Mesothelial cell of epicardium (in vitro differentiated cells): ENCODE measurements around the gene LRIT3. TPM values are rescaled to one million over a fixed set of nuclear protein-coding genes. Genes with fewer than 3 reads are reported as not detected.

ENCODE experiments used
- DNase-seq, 2 experiments: peaks; one replicate each; pipeline ENCODE4 v3.0.0; 2021; ENCODE audit warnings: low spot score in 2 of 2; ENCODE audit not compliant: unreplicated experiment in 2 of 2
- H3K27ac Mint-ChIP-seq: 2 replicates; pipeline ENCODE4 v1.8.0; 2021; ENCODE audit warnings: mixed read lengths
- H3K27me3 Mint-ChIP-seq: 2 replicates; pipeline ENCODE4 v1.8.0; 2021; ENCODE audit warnings: low read depth, mixed read lengths
- H3K36me3 Mint-ChIP-seq: 2 replicates; pipeline ENCODE4 v1.8.0; 2021; ENCODE audit warnings: mixed read lengths
- H3K4me1 Mint-ChIP-seq: 2 replicates; pipeline ENCODE4 v1.8.0; 2021; ENCODE audit warnings: mixed read lengths
- H3K4me3 Mint-ChIP-seq: 2 replicates; pipeline ENCODE4 v1.8.0; 2021; ENCODE audit warnings: mild to moderate bottlenecking, moderate library complexity, mixed read lengths
- H3K9me3 Mint-ChIP-seq: 2 replicates; pipeline ENCODE4 v1.8.0; 2021; ENCODE audit warnings: mixed read lengths
- CTCF ChIP-seq: fragments of 200-600 bp; sonication (generic); IDR thresholded peaks from one replicate; pipeline ENCODE4 v1.5.0; 2021; ENCODE audit warnings: antibody characterized with exemption; ENCODE audit not compliant: unreplicated experiment
- total RNA-seq: library from RNA; stranded (reverse); gene quantifications from 3 replicates; pipeline ENCODE4 v1.2.1, GENCODE V29; 2021

Gene LRIT3
- total RNA-seq, 1 donor from 2014 or later = 0.16 TPM

DNA sequence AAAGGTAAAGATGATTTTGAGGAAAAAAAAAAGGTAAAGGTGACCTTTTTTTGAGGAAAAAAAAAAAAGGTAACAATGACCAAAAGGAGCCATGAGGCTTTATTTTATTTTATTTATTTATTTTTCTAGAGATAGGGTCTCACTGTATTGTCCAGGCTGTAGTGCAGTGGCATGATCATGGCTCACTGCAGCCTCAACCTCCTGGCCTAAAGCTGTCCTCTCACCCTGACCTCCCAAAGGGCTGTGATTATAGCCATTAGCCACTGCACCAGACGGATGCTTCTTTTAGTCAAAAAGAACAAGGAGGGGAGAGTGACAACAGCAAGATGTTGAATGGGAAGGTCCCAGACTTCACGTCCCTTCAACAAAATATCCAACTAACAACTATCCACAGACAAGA is 30.4 kb downstream of the LRIT3 start:
- Mint-ChIP-seq H3K4me3 (no peak overlapping the region), H3K36me3 (no peaks in the 10 kb centered on the region), H3K27me3 (no peaks in the 10 kb centered on the region), H3K27ac (no peak overlapping the region), H3K9me3 (no peaks in the 10 kb centered on the region), H3K4me1 (peaks cover 14% of the 10 kb centered on the region)
- TF ChIP-seq CTCF = no peak
- no peak for DNase-seq

DNA sequence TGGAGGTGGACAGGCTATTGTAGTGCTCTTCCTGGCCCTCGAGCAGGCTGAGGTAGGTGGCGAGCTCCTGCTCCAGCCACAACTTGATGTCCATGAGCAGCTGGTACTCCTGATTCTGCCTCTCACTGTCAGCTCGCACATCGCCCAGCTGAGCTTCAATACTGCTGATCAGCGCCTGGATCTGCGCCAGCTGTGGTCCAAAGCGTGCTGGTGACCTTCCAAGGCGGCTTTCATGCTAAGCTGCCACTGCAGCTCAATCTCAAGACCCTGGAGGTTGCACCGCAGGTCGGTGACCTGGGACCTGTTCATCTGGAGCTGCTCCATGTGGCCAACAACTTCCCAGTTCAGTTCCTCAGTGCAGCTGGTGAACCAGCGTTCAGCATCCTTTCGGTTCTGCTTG is 31.2 kb downstream of the LRIT3 start:
- H3K9me3 Mint-ChIP-seq = no peaks in the 10 kb centered on the region
- H3K4me1 Mint-ChIP-seq = peaks cover 7% of the 10 kb centered on the region
- no peak for DNase-seq
- TF ChIP-seq CTCF = no peak
- H3K36me3 Mint-ChIP-seq = no peaks in the 10 kb centered on the region
- H3K27ac Mint-ChIP-seq = no peak overlapping the region
- H3K4me3 Mint-ChIP-seq = no peak overlapping the region
- H3K27me3 Mint-ChIP-seq = no peaks in the 10 kb centered on the region

DNA sequence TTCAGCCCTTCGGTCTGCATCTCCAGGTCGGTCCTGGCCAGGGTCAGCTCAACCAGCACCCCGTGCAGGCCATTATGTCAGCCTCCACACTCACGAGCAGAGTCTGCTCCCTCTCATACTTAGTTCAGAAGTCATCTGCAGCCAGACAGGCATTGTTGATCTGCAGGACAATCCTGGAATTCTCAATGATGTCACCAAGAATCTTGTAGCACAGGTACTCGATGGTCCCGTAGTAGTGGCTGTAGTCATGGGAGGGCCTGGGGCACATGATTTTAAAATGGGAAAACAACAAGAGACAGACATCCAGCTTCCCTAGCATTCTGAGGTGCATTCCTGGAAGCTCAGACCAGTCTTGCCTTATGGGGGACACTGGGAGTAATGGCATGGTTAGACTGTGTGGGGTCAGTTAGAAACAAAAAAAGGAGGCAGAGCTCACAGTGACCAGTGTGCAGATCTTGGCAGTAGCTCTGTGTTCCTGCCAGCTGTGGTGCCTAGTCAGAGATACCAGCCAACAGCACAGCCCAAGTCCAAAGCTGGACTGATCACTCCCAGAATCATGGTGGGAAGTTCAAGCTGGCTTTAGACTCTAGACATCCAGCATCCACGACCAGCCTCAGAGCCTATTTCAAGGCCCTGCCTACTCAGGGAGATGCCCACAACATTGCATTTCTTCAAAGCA is 31.9 kb downstream of the LRIT3 start:
- Mint-ChIP-seq H3K4me3 (no peak overlapping the region), H3K27me3 (no peaks in the 10 kb centered on the region), H3K9me3 (no peaks in the 10 kb centered on the region), H3K36me3 (no peaks in the 10 kb centered on the region), H3K4me1 (no peaks in the 10 kb centered on the region), H3K27ac (no peak overlapping the region)
- DNase-seq = no peak
- TF ChIP-seq CTCF = no peak

DNA sequence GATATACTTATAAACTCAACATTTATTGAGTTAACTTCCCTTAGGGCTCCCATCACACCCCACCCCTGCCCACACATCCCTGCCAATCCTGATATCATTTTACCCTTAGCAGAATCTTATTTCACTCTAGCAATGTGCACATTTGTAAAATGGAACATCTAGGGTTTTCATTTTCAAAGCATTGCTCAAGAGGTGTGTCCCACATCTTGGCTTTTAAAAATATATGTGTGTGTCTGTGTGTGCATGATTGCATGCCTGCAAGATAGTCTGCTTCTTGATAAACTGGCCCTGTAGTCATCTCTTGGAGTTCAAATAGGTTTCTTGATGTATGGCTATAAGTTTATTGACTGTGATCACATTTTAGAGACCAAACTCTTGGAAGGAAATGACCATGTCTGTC is 38.4 kb downstream of the LRIT3 start:
- H3K36me3 Mint-ChIP-seq = no peaks in the 10 kb centered on the region
- no peaks in the 10 kb centered on the region for H3K27me3 Mint-ChIP-seq
- H3K27ac Mint-ChIP-seq = no peak overlapping the region
- H3K9me3 Mint-ChIP-seq = no peaks in the 10 kb centered on the region
- no peaks in the 10 kb centered on the region for H3K4me1 Mint-ChIP-seq
- DNase-seq = no peak
- TF ChIP-seq CTCF = no peak
- no peak overlapping the region for H3K4me3 Mint-ChIP-seq

DNA sequence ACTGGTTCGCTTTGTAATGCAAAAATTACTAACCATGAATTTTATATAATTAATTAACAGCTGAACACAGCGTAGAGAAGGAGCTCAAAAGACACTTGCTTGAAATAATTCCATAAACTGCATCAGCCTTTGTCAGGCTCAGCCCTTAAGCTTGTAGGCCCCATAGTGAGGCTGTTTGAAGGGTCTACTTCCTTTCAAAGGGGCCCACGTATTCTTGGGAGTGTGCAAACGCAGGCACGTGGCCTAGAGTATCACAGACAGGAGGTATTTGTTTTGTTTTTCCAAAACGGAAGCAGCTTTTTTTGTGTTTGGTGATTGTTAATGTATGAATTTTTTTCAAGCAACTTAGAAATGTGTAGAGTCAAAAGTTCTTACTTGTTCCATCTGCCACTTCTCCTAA is 39.2 kb downstream of the LRIT3 start:
- no peak for TF ChIP-seq CTCF
- no peaks in the 10 kb centered on the region for H3K36me3 Mint-ChIP-seq
- no peaks in the 10 kb centered on the region for H3K27me3 Mint-ChIP-seq
- H3K4me3 Mint-ChIP-seq = no peak overlapping the region
- no peak overlapping the region for H3K27ac Mint-ChIP-seq
- no peaks in the 10 kb centered on the region for H3K4me1 Mint-ChIP-seq
- no peaks in the 10 kb centered on the region for H3K9me3 Mint-ChIP-seq
- DNase-seq = no peak

DNA sequence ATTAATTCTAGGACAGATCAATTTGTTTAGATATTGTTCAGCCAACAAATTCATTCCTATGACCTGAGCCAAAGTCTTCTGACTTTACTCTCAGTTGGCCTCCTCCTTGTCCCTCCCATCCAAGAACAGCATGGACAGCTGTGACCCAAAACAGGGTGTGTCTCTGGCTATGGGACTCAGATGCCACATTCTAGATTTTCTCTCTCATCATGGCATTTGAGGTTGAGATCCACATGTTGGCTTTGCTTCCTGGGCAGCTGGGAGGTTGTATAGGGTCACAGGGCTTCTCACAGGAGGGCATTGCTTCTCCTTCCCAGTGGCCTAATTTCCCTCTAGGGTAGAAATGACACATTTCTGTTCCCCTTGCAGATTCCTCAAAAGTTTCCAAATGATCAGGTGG is 42.2 kb downstream of the LRIT3 start:
- no peaks in the 10 kb centered on the region for H3K36me3 Mint-ChIP-seq
- no peak for DNase-seq
- no peaks in the 10 kb centered on the region for H3K9me3 Mint-ChIP-seq
- H3K4me1 Mint-ChIP-seq = no peaks in the 10 kb centered on the region
- no peak for TF ChIP-seq CTCF
- H3K4me3 Mint-ChIP-seq = no peak overlapping the region
- no peak overlapping the region for H3K27ac Mint-ChIP-seq
- no peaks in the 10 kb centered on the region for H3K27me3 Mint-ChIP-seq
